GM18498 (cell line): ENCODE results near the gene ZNF467.

Source experiments
- ATAC-seq: cut with Tn5 transposase; IDR thresholded peaks from one replicate; pipeline ENCODE4 v1.9.1; 2021; ENCODE audit warnings: mild to moderate bottlenecking, moderate library complexity; ENCODE audit not compliant: unreplicated experiment

ZNF467 gene

DNA sequence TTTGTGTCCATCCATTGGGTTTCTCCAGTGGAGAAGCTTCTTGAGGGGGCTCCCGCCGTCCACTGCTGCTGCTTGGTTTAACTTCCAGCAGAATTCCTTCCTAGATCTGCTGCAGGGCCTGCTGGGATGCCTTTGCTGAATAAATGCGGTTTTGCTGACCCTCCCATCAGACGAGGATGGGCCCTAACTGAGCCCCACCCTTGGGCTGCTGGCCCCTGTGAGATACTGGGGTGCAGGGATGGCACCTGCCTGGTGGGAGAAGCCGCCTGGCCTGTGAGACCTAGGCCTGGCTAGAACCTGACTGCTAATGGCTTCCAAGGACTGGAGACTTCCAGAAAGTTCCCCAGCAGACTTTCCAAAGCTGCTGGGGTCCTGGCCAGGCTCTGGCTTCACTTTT lies 43.8 kb downstream of the ZNF467 start:
- no peak for ATAC-seq

DNA sequence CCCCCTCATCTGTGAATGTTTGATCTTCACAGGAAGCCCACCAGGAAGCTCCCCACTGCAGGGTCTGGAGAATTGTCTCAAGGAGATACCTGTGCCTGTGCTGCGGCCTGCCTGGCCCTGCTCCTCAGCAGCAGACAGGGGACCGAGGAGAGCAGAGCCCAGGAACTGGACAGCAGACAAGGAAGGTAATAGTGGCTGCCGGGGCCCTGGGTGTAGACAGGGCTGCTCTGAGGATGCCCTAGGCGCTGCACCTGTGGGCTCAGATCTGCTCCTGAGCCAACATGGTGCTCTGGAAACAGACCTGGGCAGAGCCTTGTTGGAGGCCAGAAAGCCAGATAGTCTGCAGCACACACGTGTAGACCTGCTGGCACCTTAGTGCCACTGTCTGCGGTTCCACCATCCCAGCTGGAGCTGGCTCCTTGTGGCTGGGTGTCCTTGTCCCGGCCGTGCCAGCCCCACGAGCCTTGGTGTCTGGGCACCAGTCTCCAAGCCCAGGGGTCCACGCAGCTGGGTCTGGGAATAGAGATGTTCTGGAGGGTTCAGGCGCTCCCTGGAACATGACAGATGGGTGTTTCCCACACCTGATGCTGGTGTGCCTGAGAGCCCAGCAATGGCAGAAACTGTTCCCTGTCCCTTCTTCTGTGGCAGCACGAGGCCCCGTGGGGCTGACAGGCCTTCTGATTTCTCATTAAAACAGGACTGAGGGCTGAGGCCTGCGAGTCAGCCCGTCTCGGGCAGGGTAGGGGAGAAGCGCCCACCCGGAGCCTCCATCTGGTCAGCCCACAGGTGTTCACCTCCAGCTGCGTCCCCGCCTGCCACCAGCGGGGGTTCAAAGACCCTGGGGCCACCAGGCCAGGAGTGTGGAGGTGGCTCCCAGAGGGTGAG lies 44.7 kb downstream of the ZNF467 start:
- ATAC-seq, result no peak

DNA sequence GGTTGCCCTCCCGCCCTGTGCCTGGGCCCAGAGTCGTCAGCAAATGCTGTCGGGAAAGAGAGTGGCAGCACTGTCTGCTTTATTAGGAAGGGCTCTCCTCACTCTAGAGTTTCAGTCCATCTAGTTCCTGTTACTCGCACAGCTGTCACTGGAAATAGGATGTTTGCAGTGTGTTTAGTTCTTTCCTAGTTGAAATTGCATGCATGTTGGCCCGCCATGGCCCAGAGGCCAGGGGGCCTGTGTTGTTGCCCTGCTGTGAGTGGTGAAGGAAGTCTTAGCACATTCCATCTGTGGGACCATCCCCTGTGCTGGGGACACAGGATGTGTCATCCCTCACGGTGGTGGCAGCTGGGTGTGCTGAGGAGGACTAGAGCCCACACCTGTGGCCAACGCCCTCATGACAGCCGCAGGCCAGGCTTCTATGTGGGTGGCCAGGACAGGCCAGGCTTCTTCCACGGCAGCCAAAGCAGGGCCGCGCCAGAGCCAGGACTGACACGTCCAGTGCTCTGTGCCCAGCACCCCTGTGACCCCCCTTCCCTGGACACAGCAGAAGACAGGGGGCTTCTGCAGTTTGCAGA lies 45.4 kb downstream of the ZNF467 start:
- no peak for ATAC-seq

DNA sequence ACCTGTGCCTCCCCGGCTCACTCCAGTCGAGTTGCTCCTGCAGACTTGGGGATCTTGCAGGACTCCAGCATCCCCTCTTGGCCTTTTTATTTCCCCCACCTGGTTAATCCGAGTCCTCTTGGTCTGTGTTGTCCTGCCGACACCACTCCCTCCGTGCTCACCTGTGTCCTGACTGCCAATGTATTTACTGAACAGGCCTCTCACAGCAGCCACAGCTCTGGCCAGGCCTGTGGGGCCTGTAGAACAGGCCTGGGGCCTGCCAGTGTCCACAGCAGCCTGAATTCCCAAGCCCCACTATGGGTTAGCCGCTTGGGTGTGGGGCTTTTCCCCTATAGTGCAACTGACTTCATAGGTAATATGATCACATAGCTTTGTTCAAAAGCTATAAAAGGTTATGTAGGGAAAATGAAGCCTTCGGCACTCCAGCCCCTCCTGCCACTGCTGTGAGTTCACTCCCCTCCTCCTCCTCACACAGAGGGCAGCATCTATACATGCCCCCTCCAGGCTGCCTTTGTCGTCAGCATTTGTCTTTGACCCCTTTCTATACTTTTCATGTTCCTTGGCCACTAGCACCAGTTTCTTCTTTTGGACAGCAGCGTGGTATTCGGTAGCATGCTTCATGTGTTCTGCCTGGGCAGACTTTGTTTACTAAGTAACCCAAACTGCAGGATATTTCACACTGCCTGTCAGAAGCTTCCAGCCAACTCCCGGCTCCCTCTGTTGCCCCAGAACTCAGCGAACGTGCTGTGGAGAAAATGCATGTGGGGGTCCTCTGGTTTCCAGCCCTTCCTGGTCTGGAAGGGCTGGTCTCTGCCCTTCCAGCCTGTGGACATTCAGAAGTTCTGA lies 46.1 kb downstream of the ZNF467 start:
- ATAC-seq, result no peak

DNA sequence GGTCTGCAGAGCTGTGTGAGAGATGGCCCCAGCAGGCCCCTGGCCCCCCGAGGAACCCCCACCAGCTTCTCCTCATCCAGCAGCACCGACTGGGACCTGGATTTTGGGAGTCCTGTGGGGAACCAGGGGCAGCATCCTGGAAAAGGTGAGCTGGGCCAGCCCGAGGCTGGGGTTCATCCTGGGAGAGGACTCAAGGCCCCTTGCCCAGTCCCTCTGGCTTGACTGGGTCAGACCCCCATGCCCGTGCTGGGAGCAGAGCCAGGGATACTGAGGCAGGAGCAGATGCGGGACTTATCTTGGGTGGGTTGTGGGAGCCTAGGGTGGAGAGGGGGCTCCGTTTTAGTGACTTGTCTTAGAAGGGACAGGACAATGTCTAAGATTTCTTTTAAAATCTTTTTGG lies 47.5 kb downstream of the ZNF467 start:
- no peak for ATAC-seq

DNA sequence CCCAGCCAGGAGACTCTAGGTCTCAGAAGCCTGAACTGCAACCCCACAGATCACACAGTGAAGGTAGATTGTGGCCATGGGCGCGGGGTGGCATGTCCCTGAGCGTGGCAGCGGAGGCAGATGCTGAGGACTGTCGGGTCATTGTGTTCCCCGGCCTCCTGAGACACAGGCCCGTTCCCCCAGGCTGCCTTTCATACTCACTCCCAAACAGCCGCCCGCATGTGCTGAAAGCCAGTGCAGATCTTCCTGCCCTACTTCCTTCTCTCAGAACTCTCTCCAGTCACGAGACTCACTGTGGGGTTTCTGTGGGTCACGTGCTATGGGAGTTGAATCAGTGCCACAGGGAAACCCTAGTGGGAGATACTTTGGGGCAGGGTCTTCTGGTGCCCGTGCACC lies 48.0 kb downstream of the ZNF467 start:
- ATAC-seq, result no peak

DNA sequence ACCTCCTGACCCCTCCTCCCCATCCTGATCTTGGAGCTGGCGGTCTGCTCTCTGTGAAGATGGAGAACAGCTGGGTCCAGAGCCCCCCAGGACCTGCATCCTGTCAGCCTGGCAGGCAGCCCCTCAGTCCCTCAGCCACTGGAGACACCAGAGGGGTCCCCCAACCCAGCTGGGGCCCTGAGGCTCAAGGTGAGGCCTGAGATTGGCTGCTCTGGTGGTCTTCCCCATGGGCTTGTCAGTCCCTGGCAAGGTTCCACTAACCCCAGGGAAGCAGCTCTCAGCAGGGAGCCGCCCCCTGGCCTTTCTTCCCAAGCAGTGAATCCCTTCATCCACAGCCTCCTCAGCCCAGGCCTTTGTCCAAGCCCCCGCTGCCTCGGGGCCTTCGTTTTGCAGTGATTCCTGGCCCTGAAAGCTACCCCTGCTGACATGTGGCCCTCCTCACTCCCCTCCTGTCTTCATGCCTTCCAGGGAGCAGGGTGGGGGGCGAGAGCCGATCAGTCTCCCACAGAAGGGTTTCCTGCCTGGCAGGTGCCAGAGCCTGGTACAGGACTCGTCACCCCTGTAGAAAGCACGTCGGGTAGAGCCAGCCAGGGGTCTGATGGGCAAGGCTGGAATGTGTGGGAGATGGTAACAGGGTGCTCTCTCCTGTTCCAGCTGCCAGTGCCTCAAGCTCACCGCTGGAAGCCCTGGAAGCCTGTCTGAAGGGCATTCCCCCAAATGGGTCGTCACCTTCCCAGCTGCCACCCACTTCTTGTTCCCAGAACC lies 48.5 kb downstream of the ZNF467 start:
- no peak for ATAC-seq

DNA sequence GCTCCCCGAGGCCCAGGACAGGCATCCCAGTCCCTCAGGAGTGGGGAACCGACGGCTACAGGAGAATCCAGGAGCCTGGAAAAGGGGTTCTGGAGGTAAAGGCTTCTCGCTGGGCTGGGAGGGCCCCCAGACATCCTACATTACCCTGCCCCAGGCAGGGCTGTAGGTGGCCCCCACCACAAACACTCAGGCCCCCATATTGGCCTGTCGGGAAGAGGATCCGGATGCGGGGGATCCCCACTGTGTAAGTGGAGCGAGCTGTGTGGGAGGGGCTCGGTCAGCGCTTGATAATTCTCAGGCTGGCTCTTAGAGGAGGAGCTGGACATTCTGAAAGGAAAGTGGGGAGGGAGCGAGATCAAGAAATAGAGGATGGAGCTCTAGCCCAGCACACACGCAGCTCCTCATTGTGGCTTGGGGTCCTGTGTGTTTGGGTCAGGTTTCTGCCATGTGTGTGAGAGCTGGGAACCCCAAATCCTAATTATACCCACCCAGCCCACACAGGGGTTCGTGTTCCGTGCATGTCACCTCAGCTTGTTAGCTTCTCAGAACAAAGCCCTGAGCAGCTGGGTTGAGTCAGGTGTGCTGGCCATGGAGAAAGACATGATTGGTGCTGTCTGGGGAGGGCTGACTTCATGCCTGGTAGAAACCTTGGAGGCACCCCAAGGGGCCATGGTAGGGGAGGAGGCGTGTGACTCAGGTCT lies 49.4 kb downstream of the ZNF467 start:
- no peak for ATAC-seq

DNA sequence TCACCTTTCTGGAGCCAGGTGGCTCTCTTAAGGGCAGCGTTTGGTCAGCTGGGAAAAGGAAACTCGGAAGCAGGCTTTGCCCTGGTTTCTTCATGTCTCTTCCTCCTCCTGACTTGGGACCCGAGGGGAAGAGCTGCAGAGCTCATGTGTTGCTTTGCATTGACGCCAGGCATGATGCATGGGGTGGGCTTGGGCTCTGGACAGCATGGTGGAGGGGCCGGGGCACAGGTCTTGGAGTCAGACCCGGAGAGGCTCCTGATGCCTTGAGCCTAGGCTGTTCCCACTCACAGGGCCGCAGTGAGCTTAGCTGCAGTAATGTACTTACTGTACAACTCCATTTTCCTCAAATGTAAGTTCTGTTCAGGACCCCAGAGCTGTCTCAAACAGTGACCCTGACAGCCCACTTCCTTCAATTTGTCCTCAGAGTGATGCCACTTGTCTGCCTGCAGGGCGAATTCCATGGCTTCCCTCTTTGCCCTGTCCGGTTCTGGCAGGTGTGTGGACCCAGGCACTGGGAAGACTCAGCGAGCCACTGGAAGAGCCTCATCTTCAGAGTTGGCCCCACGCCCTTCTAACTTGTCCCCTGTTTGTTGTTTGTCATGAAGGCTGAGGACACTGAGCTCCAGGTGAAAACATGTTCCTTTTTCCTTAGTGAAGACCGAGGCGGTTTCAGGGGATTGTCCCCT lies 50.2 kb downstream of the ZNF467 start:
- no peak for ATAC-seq

DNA sequence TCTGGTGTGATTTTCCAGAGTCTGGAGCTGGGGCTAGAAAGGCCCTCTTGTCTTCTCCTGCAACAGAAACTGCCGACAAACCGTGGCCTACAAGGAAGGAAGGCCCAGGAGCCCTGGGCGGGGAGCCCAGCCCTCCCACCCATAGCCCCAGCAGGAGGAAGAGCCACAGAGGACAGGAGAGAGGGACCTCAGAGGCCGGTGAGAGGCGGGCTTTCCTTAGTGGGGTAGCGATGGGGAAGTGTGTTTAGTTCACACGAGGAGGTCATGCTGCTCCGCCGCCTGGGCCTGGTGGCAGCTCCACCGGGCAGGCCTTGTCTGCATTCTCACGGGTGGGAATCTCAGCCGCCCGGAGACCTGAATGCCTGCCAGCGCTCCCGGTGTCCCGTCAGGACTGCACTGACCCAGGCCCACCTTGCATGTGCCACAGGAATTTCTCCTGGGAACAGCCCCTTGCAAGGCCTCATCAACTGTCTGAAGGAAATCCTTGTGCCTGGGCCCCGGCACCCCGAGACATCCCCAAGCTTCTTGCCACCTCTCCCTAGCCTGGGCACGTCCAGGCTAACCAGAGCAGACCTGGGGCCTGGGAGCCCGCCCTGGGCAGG lies 50.9 kb downstream of the ZNF467 start:
- no peak for ATAC-seq

DNA sequence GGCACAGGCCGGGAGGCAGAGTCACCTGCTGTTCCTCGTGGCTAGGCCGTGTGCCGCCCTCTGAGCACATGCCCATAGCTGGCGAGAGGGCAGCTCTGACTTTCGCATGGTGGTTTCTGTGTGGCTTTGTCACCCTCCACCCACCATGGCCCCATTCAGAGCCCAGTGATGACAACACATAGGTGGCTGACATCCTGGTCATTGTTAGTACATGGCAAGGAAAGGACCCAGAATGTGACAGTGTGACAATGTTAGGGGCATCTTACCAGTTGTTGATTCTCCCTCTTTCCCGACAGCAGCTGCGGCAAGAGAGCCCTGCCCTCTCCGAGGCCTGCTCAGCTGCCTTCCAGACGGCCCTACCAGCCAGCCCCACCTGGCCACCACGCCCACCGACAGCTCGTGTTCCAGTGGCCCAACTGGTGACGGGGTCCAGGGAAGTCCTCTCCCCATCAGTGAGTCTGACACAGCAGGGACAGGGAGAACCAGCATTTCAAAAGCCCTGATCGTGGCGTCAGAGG lies 52.2 kb downstream of the ZNF467 start:
- no peak for ATAC-seq

DNA sequence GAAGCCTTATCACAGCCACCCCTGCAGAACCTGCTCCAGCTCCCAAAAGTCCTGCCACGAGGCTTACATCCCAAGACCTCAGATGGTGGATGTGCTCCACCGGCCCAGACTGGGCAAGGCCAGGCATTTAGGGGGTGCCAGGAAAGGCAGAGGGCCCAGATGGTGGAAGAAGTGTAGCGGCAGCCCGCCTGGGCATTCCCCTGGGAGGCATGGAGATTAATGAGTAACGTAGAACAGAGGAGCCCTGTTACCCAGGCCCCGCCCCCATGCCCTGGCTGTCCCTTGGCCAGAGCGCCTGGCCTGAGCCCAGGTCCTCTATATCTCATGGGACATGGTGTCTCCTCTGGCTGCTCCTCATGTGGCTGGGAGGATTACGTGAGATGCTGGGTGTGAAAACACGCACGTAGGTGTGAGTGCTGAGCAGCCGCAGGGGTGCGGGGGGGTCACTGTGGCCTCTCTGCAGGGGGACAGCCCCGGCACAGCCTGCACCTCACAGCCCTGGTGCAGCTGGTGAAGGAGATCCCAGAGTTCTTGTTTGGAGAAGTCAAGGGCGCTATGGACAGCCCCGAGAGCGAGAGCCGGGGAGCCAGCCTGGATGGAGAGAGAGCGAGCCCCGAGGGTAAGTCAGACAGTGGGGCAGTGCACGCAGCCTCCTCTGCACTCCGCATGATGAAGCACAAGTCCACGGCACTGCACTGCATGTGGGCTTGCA lies 52.9 kb downstream of the ZNF467 start:
- no peak for ATAC-seq

DNA sequence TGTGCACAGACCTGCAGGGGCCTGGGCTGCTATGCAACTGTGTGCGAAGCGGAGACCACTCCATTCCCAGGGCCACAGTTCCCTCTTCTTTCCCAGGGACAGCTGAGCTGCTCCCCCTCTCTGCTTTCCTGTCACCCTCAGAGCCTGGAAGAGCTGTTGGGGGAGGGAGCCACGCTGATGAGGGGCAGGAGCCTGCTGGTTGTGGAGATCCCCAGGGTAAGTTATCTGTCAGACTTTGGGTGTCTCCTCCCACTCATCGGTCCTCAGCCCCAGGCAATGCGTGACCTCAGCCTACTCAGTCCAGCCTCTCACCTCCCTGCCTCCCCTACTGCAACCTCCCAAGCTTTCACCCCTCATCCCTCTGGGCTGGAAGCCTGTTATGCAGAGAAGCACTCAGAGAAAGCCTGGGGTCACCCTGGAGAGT lies 53.5 kb downstream of the ZNF467 start:
- no peak for ATAC-seq

DNA sequence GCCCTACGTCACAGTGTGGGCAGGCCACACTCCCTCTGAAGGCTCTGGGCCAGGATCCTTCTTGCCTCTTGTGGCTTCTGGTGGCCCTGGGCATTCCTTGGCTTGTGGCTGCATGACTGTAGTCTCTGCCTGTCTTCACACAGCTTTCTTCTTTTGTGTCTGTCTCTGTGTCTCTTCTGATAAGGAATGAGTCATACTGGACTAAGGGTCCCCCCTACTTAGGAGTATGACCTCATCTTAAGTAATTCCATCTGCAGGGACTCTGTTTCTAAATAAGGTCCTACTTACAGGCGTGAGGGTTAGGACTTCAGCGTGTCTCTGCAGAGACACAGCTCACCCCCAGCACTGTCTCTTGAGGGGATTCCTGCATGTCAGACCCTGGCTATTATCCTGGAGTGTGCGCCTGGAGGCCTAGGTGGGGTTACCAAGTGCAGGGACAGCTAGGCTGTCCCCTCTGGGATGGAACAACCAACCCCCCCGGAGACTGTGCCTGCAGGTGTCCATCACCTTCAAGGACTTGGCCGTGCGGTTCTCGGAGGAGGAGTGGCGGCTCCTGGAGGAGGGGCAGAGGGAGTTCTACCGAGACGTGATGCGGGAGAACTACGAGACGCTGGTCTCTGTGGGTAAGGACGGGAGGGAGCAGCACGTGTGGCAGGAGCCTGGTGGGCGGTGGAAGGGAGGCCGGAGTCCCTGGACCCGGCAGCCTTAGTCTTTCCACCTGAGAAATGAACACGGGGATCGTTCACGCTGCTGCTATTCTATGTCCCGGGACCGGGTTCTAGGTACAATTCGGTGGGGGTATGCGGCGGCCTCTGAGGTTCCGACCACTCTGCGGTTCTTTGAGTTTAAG lies 54.1 kb downstream of the ZNF467 start:
- ATAC-seq, result no peak

DNA sequence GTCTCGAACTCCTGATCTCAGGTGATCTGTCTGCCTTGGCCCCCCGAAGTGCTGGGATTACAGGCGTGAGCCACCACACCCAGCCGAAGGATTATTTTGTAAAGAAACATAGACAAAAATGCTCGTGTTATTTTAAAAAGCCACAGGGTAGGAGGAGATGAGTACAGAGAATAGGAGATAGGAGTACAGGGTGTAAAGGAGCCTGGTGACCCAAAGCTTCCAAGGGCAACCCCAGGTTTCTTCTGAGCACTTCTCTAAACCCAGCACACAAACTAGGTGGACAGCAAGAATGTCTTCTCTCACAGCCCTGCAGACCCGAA lies 54.7 kb downstream of the ZNF467 start:
- ATAC-seq, result no peak

DNA sequence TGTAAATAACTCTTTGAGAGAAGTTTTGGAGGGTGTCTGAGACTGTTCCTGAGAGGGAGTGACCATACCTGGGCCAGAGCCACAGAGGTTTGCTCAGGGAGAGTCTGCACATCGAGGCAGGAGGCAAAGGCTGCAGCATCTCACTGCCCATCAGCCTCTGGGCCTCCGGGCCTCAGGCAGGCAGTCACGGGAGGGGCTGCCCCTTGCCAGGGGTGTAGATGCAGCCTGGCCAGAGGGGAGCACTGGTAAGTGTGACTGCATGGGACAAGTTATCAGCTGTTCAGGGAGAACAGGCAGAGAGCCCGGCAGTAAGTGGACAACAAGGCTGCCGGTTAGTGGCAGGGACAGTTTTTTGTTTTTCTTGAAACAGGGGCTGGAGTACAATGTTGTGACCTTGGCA lies 55.9 kb downstream of the ZNF467 start:
- ATAC-seq, result no peak

DNA sequence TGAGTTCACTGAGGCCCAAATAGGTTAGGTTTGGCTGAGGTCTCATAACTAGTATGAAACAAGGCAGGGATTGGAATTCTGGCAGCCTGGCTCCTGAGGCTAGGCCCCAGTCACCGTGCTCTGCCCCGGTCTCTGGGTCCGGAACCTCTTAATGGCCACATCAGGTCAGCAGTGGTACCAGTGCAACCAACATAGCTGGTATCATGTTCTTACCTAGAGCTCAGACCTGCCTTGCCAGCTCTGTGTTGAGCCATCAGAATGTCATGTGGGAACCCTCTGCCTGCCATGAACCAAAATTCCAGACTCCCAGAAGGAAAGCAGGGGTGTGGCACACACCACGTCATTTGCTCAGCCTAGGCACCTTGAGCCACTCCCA lies 56.5 kb downstream of the ZNF467 start:
- ATAC-seq, result no peak
